ENCODE measurements around the gene CDHR4.
"Not testable (repeated sequence)": the region's sequence is repeated elsewhere in the genome, so short reads cannot be mapped to it uniquely, and the experiment has no call there.

Gene CDHR4

DNA sequence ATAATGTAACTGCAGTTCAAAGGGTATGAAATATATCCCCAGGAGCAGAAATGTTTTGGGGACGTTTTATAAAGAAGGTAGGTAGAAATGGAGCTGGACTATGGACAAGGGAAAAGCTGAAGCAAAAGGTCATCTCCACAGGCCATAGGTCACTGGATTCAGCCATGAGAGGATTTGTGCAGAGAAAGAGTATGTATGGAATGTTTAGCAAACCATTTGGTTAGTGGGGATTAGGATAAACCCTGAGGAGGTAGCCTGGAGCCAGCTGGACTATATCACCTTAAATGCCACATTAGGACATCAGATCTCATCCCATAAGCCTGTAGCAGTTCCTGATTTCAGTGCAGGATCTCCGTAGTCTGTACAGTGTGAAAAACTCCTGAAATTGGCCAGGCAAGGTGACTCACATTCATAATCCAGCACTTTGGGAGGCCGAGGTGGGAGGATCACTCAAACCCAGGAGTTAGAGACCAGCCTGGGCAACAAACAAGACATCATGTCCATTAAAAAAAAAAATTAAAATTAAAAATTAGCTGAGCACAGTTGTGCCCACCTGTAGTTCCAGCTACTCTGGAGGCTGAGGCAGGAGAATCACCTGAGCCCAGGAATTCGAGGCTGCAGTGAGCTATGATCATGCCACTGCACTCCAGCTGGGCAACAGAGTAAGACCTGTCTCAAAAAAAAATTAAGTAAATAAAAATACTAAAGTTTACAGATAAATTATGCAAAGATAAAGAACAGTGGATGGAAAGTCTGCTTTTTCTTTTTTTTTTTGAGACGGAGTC, 18.1 kb downstream of the CDHR4 start:
- DNase-seq (ENCODE audit: low read depth, low spot score) = no peak

DNA sequence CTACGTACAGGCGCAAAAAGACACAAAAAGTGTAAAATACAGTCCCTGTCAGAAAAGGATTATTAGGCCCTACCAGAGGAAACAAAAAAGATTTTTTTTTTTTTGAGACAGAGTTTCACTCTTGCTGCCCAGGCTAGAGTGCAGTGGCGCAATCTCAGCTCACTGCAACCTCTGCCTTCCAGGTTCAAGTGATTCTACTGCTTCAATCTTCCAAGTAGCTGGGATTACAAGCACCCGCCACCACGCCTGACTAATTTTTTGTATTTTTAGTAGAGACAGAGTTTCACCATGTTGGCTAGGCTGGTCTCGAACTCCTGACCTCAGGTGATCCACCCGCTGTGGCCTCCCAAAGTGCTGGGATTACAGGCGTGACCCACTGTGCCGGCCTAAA, 18.7 kb downstream of the CDHR4 start:
- DNase-seq (ENCODE audit: low read depth, low spot score) = not testable (repeated sequence)

- no peak for DNase-seq (ENCODE audit: low read depth, low spot score)
Observed at GRCh38 chr3:49780080-49780974, 19.3 kb downstream of the CDHR4 start.

DNA sequence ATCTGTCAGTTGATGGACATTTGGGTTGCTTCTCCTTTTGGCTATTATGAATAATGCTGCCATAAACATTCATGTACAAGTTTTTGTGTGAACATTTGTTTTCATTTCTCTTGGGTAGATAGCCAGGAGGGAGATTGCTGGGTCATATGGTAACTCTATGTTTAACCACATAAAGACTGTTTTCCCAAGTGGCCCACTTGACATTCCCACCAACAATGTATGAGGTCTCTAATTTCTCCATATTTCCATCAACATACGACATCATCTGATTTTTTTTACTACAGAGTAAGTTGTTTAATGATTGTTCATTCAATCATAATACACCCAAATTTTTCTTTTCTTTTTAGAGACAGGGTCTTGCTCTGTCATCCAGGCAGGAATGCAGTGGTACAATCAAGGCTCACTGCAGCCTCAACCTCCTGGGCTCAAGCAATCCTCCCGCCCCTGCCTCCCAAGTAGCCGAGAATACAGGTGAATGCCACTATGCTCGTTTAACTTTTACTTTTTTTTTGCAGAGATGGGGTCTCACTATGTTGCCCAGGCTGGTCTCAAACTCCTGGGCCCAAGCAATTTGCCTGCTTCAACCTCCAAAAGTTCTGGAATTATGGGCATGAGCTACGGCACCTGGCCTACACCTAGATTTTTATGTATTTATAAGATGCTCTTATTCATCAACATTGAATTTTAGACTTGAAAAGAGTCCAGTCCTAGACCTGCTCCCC, 20.2 kb downstream of the CDHR4 start:
- no peak for DNase-seq (ENCODE audit: low read depth, low spot score)

- DNase-seq (ENCODE audit: low read depth, low spot score) = not testable (repeated sequence)
Observed at GRCh38 chr3:49776101-49776500, 23.6 kb downstream of the CDHR4 start.

DNA sequence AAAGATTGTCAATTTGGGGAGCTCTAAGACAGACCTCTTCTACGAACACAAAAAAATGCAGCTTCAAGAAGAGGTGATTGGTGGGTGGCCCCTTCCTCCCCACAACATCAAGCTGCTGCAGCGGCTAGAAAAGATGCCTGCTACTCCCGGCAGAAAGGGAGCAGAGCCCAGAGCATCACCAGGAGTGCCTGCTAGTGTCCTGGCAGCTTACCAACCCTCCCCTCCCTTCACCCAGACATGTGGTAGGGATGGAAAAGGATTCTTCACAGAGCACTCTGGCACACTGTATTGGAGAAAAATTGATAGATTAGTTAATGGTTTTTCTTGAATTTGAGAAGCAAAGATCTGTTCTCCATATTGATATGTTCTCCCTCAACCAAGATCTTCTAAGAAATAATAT, 24.1 kb downstream of the CDHR4 start:
- no peak for DNase-seq (ENCODE audit: low read depth, low spot score)

DNA sequence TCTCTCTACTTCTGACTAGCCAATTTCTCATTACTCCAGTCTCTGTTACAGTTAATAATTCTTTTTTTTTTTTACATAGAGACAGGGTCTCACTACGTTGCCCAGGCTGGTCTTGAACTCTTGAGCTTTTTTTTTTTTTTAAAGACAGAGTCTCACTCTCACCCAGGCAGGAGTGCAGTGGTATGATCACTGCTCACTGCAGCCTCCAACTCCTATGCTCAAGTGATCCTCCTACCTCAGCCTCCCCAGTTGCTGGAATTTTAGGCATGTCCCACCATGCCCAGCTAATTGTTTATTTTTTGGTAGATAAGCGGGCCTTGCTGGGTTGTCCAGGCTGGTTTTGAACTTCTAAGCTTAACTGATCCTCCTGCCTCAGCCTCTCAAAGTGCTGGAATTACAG, 27.0 kb downstream of the CDHR4 start:
- no peak for DNase-seq (ENCODE audit: low read depth, low spot score)

DNA sequence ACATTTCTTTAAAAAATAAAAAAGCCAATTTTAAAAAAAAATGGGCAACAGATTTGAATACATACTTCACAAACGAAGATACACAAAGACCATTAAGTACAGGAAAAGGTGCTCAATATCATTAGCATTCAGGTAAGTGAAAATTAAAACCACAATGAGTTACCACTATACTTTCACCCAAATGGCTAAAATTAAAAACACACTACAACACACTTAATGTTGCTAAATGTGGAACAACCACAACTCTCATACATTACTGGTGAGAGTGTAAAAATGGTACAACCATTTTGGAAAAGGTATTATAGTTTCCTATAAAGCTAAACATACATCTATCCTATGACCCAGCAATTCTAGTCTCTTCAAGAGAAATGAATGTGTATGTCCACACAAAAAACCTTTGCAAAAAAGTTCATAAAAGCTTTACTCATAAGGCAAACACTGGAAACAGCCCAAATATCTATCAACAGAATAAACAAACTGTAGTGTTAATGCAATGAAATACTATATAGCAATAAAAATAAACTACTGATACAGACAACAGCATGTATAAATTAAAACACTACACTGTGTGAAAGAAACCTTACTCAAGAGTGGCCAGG, 28.2 kb downstream of the CDHR4 start:
- DNase-seq (ENCODE audit: low read depth, low spot score) = no peak

DNA sequence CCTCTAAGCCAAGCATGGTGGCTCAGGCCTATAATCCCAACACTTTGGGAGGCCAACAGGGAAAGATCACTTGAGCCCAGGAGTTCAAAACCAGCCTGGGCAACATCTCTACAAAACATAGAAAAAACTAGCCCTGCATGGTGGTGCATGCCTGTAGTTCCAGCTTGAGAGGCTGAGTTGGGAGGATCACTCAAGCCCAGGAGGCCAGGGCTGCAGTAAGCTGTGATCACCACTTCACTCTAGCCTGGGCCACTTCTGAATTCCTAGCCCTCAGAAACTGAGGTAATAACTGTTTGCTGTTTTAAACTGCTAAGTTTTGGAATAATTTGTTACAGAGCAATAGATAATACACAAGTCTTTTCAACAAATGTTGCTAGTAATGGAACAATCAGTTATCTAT, 29.7 kb downstream of the CDHR4 start:
- DNase-seq (ENCODE audit: low read depth, low spot score) = no peak

DNA sequence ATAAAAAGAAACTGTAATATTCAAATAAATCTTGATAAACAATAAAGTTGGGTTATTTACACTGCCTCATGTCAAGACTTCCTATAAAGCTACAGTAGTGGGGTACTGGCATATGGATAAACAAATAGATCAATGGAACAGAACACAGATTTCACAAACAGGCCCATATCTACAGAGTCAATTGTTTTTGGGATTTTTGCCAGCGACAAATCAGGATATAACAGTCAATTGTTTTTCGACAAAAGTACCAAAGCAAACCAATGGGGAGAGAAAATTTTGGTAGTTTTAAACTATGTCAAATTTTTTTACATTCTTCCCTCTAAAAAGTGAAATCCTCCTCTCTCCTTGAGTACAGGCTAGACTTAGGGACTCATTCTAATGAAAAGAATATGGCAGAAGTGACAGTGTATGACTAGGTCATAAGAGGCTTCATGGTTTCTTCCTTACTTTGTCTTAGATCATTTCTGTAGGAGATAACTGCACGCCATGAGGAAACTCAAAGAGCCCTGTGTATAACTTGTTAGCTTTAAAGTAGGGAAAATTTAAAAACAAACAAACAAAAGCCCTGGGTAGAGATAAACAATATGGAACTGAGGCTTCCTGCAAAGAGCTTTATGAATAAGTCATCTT, 30.3 kb downstream of the CDHR4 start:
- DNase-seq (ENCODE audit: low read depth, low spot score) = no peak

DNA sequence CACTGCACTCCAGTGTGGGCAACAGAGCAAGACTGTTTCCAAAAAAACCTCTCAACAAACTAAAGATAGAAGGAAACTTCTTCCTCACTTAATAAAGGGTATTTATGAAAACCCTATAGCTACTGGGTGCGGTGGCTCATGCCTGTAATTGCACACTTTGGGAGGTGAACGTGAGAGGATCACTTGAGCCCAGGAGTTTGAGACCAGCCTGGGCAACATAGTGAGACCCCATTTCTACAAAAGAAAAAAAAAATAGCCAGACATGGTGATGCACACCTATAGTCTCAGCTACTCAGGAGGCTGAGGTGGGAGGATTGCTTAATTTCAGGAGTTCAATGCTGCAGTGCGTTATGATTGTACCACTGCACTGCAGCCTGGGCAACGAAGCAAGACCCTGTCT, 35.7 kb downstream of the CDHR4 start:
- DNase-seq (ENCODE audit: low read depth, low spot score) = no peak

DNA sequence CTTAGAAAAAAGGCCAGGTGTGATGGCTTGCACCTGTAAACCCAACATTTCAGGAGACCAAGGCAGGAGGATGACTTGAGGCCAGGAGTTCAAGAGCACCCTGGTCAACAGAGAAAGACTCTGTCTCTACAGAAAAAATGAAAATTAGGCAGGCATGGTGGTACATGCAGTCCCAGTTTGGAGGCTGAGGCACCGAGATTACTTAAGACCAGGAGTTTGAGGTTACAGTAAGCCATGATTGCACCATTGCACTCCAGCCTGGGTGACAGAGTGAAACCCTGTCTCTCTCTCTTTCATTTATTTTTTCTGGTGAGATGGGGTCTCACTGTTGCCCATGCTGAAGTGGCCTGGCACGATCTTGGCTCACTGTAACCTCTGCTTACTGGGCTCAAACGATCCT, 38.0 kb downstream of the CDHR4 start:
- DNase-seq (ENCODE audit: low read depth, low spot score) = no peak

DNA sequence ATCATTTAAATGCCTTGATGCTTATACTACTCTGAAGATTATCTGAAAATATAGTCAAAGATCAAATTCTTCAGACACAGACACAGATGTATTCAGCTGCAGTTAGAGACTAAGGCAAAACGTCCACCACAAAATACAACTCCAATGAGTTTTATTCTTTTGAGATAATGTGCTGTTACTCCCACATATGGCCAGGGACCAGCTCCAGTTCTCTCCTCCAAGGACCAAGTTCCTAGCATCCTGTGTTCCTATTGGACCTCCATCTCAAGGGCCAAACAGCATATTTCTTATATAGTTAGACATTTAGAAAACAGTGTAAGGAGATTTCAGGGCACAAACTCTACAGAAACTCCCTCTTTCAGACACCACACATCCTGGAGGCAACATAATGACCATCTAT, 40.4 kb downstream of the CDHR4 start:
- DNase-seq (ENCODE audit: low read depth, low spot score) = no peak

DNA sequence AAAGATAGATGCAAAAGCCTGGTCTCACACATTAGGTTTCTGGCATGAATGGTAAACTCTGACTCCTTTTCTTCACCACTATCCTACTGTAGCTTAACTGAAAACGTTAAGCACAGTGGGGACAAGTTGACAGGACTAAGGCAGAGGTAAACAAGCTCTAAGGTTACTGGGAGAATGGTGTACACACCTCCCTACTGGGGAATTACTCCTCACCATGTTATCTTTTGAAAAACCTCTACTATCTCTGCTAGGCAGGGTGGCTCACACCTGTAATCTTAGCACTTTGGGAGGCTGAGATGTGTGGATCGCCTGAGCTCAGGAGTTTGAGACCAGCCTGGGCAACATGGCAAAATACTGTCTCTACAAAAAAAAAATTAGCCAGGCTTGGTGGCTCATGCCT, 42.5 kb downstream of the CDHR4 start:
- no peak for DNase-seq (ENCODE audit: low read depth, low spot score)

GRCh38 chr3:49756036-49756435, 43.6 kb downstream of the CDHR4 start:
- no peak for DNase-seq (ENCODE audit: low read depth, low spot score)

DNA sequence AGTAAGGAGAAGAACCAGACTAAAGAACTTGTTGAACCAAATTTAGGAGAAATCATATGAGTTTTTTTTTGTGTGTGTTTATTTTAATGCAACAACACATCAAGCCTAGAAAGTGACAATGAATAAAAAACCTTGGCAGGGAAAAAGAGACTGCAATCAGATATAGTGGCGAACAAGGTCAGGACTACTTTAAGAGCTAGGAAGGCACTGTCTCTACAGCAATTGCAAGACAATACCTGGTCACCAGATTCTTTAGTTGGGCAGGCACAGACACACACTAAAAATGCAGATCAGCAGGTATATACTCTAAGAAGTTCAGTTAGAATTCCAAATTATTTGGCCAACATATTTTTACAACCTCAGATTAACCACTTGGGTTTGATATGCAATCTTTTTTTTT, 45.1 kb downstream of the CDHR4 start:
- DNase-seq (ENCODE audit: low read depth, low spot score) = no peak

DNA sequence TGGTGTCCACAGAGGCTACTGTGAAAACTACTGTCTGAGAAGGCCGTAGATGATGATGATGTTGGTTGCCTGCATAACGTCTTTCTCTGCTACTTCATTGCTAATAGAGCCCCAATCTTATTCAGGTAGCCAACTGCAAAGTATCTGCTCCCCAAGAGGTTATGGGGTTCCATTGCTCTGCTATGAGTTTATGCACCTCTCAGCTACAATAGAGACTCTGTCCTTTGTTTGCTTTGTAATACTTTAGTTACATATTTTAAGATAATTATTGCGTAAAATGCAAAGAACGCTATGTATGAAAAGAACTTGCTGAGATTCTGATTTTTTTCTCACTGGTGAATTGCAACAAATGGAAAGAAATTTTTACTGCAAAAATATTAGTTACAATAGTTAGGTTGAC, 48.2 kb downstream of the CDHR4 start:
- no peak for DNase-seq (ENCODE audit: low read depth, low spot score)

DNA sequence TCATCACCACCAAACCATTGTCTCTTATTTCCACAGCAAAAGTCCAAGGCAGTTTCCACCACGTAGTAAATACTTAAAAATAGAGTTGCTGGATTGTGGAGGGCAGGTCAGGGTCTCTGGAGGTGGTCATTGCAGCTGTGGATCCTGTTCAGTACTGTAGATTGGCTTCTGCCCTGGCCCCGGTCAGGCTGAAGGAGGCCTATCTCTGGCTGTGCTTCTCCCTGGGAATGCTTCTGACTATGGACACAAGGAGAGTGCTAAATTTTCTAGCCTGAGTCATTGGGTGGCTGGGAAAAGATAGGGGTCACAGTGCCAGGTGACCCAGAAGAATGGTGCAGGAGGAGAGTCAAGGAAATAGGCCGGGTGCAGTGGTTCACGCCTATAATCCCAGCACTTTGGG, 49.6 kb downstream of the CDHR4 start:
- DNase-seq (ENCODE audit: low read depth, low spot score) = no peak

DNA sequence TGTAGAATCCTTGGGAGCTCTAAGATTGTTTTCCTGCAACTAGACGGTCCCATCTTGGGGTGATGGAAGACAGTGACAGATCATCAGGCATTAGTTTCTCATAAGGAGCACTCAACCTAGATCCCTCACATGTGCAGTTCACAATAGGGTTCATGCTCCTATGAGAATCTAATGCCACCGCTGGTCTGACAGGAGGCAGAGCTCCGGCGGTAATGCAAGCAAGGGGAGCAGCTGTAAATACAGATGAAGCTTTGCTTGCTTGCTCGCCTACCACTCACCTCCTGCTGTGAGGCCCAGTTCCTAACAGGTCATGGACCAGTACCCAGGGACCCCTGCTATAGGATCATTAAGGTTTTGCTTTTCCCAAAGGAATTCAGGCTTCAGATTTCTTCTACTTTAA, 50.8 kb downstream of the CDHR4 start:
- DNase-seq (ENCODE audit: low read depth, low spot score) = not testable (repeated sequence)

DNA sequence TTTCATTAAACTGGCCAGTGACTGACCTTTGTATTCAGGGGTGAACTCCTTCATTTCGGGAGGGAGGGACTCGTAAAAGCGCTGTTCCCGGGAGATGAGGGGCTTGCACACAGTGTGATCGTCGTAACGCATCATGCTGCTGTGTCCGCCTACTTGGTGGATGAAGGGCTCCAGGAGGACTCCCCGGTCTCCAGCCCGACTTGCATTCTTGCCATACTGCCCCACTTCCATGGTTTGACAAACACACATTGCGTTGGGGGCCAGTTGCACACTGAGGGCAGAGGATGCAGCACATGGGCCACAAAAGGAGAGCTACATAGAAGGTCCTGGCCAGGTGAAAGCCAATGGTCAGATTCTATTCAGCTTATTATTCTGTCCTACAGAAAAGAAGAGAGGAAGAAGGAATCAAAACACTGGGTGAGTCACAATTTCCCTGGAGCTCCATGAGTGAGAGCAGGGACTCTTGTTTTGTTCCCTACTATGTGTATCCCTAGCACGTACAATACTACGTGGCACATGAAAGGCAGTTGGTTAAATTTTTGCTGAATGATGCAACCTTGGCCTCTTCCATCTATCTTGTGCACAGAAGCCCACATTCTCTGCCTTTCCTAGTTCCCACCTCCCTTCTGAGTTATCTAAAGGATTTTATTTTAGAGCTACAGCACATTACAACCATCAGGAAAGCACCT, 51.7 kb downstream of the CDHR4 start:
- DNase-seq (ENCODE audit: low read depth, low spot score) = no peak

GRCh38 chr3:49745986-49746385, 53.7 kb downstream of the CDHR4 start:
- DNase-seq (ENCODE audit: low read depth, low spot score) = no peak
